ENCODE data around the gene SEMA6A.

The SEMA6A gene

GRCh38 chr5:116495786-116496357 is 78.8 kb downstream of the SEMA6A start:
- no peak for DNase-seq (ENCODE audit: low read depth)

- DNase-seq (ENCODE audit: low read depth) = no peak
Observed at GRCh38 chr5:116494784-116495450, 79.7 kb downstream of the SEMA6A start.

GRCh38 chr5:116492776-116493175 is 81.8 kb downstream of the SEMA6A start:
- no peak for DNase-seq (ENCODE audit: low read depth)

- no peak for DNase-seq (ENCODE audit: low read depth)
Observed at GRCh38 chr5:116492016-116492623, 82.5 kb downstream of the SEMA6A start.

- no peak for DNase-seq (ENCODE audit: low read depth)
Observed at GRCh38 chr5:116488356-116489041, 86.1 kb downstream of the SEMA6A start.

- no peak for DNase-seq (ENCODE audit: low read depth)
Observed at GRCh38 chr5:116487045-116487444, 87.6 kb downstream of the SEMA6A start.

- DNase-seq (ENCODE audit: low read depth) = no peak
Observed at GRCh38 chr5:116486588-116486987, 88.0 kb downstream of the SEMA6A start.

- DNase-seq (ENCODE audit: low read depth) = no peak
Observed at GRCh38 chr5:116484645-116485044, 90.0 kb downstream of the SEMA6A start.

- DNase-seq (ENCODE audit: low read depth) = no peak
Observed at GRCh38 chr5:116482394-116482793, 92.2 kb downstream of the SEMA6A start.

GRCh38 chr5:116480894-116481510 is 93.6 kb downstream of the SEMA6A start:
- DNase-seq (ENCODE audit: low read depth) = no peak

GRCh38 chr5:116479776-116480675 is 94.6 kb downstream of the SEMA6A start:
- DNase-seq (ENCODE audit: low read depth) = no peak

GRCh38 chr5:116478491-116478890 is 96.1 kb downstream of the SEMA6A start:
- DNase-seq (ENCODE audit: low read depth) = no peak

GRCh38 chr5:116476897-116477537 is 97.6 kb downstream of the SEMA6A start:
- no peak for DNase-seq (ENCODE audit: low read depth)

GRCh38 chr5:116475338-116475737 is 99.3 kb downstream of the SEMA6A start:
- no peak for DNase-seq (ENCODE audit: low read depth)

GRCh38 chr5:116473706-116474105 is 100.9 kb downstream of the SEMA6A start:
- DNase-seq (ENCODE audit: low read depth) = no peak

GRCh38 chr5:116472274-116472673 is 102.3 kb downstream of the SEMA6A start:
- no peak for DNase-seq (ENCODE audit: low read depth)

- DNase-seq (ENCODE audit: low read depth) = no peak
Observed at GRCh38 chr5:116469631-116470030, 105.0 kb downstream of the SEMA6A start.

- no peak for DNase-seq (ENCODE audit: low read depth)
Observed at GRCh38 chr5:116468583-116468982, 106.0 kb downstream of the SEMA6A start.

- no peak for DNase-seq (ENCODE audit: low read depth)
Observed at GRCh38 chr5:116467465-116467843, 107.2 kb downstream of the SEMA6A start.

- no peak for DNase-seq (ENCODE audit: low read depth)
Observed at GRCh38 chr5:116466727-116467464, 107.7 kb downstream of the SEMA6A start.

All from activated T-cell treated with anti-CD3 and anti-CD28 coated beads for 48 hours (primary cell).